NCI-H1694 treated with DMSO at 0.1 percent for 48 hours (cell line): ENCODE data around the gene PDIK1L.
"Not testable (repeated sequence)": the region's sequence is repeated elsewhere in the genome, so short reads cannot be mapped to it uniquely, and the experiment has no call there.

Experiments used
- DNase-seq: peaks from one replicate; lab custom pipeline; 2025; lab: John Stamatoyannopoulos, UW

Gene PDIK1L

GRCh38 chr1:26090893-26091292 lies 20.7 kb upstream of the PDIK1L start:
- DNase-seq, result no peak

GRCh38 chr1:26092422-26092821 lies 19.2 kb upstream of the PDIK1L start:
- DNase-seq, result no peak

- not testable (repeated sequence) for DNase-seq
These were observed 18.1 kb upstream of the PDIK1L start for GRCh38 chr1:26093569-26093968.

GRCh38 chr1:26094076-26094669 lies 17.5 kb upstream of the PDIK1L start:
- DNase-seq, result no peak

GRCh38 chr1:26094677-26095383 lies 16.8 kb upstream of the PDIK1L start:
- DNase-seq, result no peak

GRCh38 chr1:26096471-26096870 lies 15.2 kb upstream of the PDIK1L start:
- no peak for DNase-seq

- DNase-seq, result no peak
These were observed 13.9 kb upstream of the PDIK1L start for GRCh38 chr1:26097696-26098095.

GRCh38 chr1:26098602-26099001 lies 13.0 kb upstream of the PDIK1L start:
- no peak for DNase-seq

- no peak for DNase-seq
These were observed 11.8 kb upstream of the PDIK1L start for GRCh38 chr1:26099780-26100179.

- not testable (repeated sequence) for DNase-seq
These were observed 11.4 kb upstream of the PDIK1L start for GRCh38 chr1:26100204-26100603.

GRCh38 chr1:26102119-26102518 lies 9.5 kb upstream of the PDIK1L start:
- no peak for DNase-seq

GRCh38 chr1:26102526-26102925 lies 9.1 kb upstream of the PDIK1L start:
- DNase-seq, result no peak

GRCh38 chr1:26105226-26105548 lies 6.4 kb upstream of the PDIK1L start:
- DNase-seq, result not testable (repeated sequence)

- no peak for DNase-seq
These were observed 2.1 kb upstream of the PDIK1L start for GRCh38 chr1:26109229-26110164.

GRCh38 chr1:26110731-26111529 lies 694 bp upstream of the PDIK1L start:
- no peak for DNase-seq

- no peak for DNase-seq
These were observed 767 bp downstream of the PDIK1L start for GRCh38 chr1:26112407-26112775.

GRCh38 chr1:26114165-26114927 lies 2.7 kb downstream of the PDIK1L start:
- no peak for DNase-seq

- DNase-seq, result no peak
These were observed 8.4 kb downstream of the PDIK1L start for GRCh38 chr1:26119892-26120608.

- DNase-seq, result no peak
These were observed 10.5 kb downstream of the PDIK1L start for GRCh38 chr1:26121854-26122773.
